COLO829 (cell line): ENCODE measurements around the gene DDIT3.

Source experiments
- DNase-seq: peaks from one replicate; pipeline ENCODE4 v3.0.0; 2012; ENCODE audit warnings: low spot score

The DDIT3 gene

GRCh38 chr12:57485695-57486094 is 34.6 kb downstream of the DDIT3 start:
- no peak for DNase-seq

DNA sequence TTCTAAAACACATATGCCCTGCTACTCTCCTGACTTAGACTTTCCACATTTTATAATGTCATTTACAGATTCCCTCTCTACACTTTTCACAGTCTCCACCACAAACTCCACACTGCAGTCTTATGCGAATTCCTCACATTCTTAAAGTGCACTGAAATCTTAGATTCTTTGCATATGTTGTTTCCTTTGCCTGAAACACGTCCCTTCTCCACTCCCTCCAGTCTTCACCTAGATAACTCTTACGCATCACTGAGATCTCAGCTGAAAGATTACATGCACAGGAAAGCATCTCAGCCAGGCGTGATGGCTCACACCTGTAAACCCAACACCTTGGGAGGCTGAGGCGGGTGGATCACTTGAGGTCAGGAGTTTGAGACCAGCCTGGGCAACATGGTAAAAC is 36.8 kb downstream of the DDIT3 start:
- no peak for DNase-seq

DNA sequence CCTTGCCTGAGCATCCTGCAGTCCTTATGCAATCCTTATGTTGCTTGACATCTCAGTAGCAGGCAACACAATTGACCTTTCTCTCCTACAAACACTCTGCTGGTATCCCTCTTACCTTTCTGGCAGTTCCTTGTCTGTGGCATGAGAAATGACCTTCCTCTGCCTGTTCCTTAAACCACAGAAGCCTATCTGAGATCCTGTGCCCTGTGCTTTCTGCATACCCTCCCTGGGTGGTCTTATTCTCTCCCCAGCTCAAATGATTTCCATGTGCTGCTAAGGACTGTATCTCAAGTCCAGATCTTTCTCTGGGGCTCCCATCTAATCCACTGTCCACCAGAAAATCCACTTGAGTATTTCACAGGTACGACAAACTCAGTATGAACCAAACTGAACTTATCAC is 38.6 kb downstream of the DDIT3 start:
- no peak for DNase-seq

- no peak for DNase-seq
Measured at GRCh38 chr12:57479376-57480115, 40.8 kb downstream of the DDIT3 start, which contains the start of gene ARHGAP9. Gene ARHGAP9 (minus strand): TSS chr12:57479866. CDS start chr12:57479406, 460 bp downstream.

DNA sequence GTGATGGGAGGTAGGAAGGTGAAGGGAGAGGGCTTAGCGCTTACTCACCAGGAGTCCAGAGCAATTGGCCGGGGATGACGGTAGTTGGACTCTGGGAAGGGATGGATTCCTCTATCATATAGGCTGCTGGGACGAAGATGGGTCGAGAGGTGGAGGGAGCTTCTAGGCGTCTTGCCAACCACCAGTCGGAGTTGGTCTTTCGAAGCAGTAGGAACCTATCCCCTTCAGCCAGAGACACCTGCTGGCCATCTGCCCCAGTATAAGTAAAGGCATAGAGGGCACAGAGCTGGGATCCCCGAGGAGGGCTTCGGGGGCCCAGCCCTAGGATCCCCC is 41.3 kb downstream of the DDIT3 start:
- no peak for DNase-seq

DNA sequence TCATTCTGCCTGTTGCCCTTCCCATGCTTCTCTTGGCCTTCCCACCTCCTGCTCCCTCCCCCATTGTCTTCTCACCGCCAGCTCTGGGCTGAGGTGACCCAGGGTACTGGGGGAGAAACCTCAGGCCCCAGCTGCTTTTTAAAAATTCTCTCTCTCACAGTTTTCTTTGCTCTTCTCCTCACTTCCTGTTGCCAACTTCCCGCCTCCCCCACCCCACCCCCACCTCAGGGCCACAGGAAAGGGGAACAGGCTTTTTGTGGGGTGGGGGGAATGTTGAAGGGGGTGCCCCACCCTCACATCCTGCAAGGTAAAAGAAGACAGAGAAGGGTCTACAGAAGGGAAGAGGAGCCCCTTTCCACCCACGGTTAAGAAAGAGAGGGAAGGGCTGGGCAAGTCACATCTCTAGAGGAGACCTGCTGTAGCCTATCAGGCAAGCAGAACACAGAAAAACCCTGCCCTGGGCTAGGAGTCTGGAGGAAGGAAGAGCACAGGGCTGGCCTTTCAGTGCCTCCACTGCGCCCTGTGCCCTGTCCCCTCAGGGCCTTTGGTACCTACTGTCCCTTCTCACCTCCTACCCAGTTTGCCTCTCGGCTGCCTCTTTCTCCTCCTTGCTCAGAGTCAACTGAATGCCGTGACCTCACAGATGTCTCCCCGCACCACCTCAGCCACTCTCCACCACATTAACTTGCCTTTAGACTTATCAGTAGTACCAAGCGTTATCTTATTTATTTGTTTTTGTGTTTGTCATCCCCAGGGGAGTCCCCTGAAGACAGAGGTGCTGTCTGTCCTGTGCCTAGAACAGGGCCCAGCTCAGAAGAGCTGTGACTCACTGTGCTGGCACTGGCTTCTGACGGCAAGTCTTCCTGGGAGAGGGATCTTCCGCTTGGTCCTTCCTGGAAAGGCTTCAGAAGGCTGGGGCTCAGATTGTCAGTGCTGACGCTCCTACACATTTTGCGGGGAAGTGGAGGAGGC is 42.3 kb downstream of the DDIT3 start:
- no peak for DNase-seq

DNA sequence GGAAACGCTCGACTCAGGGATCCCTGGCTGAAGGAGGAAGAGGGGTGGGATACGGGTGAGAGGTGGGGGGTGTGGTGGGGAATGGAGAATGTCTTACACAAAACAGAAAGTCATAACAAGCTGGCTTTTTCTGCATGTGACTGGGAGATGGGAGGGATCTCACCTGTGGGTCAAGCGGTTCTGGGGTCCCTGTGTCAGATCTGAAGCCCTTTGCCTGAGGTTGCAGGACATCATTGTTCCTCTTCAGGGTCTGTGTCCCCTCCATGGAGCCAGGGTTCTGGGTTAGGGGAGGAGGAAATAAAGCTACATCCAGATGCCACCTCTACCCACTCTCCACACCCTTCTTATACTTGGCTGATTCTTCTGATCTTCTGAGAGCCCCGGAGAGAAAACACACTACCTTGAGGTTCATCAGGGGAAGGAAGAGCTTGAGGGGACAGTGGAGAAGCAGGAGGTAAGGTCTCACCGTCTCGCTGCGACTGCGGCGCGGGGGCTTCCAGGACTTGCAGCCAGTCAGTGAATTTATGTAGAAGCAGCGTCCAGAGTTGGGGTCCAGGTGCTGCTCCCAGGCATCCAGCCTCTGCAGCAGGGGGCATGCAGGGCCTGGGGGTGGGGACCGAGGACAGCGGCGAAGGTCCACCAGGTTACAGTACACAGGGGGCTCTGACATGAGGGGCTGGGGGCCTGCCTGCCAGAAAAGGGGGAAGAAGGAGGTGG is 43.2 kb downstream of the DDIT3 start:
- DNase-seq: no peak

DNA sequence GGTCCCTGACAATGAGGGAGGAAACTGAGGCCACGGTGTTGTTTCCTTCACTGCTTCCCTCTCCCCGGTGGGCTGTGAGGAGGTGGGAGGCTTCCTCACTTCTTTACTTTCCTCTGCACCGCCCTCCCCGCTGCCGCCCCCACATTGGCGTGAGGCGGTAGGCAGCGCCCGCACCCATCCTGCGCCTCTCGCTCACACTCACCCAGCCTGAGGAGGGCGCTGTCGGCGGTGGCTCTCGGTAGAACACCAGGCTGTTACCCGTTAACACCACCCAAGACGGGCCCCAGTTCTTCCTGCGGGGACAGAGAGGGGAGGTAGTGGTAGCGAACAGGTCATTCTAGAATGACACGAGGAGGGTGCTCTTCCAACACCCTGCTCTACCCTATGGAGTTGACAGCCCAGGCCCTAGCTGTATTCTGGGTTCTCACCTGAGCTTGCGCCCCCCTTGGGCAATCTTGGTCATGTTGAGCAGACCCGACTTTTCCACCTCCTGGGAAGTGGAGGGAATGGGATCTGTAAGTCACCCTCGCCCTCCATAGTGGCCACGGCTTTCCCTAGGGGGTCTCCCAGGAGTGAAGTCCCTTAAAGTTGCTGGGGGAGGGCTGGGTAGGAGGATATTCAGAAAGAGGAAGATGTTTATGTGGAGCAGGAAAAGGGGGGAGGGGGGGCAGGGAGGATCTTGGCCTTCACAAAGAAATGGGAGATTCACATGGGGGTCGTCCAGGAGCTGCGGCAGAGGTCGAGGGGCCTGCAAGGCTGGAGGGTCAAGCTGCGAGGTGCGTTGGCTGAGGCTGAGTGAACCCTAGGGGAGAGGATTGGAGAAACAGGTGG is 43.9 kb downstream of the DDIT3 start:
- DNase-seq: no peak

DNA sequence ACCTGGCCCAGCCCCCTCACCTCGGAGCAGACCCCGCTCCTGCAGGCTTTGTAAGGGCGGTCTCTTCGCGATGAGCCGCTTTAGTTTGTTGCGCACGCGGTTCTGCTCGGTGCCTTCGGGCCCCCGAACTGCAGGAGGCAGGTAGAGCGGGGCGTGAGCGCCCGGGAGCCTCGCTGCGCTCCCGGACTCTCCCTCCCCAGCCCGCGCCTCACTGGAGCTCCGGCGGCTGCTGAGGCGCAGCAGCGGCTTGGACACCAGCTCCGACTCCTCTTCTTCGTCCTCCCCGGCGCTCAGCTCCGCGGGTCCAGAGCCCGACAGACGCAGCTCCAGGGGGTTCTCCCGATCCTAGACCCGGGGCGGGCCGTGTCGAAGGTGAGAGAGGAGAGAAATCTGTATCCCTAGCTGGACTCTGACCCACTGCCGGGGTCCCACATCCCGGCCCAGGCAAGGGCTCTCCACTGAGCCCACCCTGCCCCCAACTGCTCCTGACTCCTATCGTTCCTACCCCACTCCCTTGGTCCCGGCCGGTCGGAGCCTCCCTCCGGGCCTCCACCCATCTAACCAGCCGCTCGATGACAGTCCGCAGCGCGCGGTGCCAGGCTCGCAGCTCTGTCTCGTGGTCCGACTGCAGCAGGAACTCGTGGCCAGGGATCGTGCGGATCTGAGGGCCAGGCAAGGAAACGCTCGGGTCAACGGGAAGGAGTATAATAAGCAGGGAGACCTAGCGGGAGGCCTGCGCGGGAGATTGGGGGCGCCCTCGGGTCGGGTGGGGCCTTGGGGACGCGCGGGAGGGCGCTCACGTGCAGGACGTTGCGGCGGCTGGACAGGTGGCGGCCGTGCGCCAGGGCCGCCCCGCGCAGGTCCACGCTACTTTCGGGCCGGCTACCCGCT is 44.8 kb downstream of the DDIT3 start:
- no peak for DNase-seq

- no peak for DNase-seq
Measured at GRCh38 chr12:57474862-57475261, 45.5 kb downstream of the DDIT3 start.

GRCh38 chr12:57474430-57474829 is 45.9 kb downstream of the DDIT3 start:
- no peak for DNase-seq

DNA sequence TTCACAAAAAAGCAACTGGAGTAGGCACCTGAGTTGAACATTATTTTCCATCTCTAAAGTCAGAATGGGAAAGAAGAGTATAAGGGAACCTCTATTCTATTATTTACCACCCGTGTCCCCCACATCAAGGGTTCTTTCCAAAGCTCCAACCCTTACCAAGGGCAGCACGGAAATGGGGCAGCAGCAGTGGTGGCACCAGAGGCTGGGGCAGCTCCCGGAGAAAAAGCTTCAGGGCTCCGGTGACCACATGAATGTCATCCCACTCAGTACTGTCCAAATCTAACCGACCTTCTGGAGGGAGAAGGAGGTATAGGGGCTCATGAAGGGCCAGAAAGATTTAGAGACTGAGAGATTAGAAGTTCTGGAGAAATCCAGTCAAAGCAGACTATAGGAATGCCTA is 46.4 kb downstream of the DDIT3 start:
- DNase-seq: no peak

GRCh38 chr12:57473392-57473791 is 46.9 kb downstream of the DDIT3 start:
- no peak for DNase-seq

DNA sequence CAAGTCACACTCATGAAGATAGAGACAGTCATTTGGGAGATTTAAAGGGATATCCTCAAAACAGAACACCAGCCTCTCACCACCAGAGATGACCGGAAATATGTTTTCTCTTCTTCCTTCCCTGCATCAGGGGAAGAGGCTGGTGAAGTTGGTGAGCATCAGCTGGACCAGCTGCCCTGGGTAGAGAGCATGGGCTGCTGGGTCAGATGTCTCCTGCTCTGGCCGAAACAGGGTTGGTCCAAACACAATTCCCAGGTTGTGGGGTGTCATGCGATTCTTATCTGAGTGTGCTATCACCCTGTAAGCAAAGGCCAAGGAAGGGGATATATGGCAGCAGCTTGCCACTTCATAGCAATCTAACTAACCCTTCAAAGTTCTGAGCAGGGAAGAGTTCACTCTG is 47.9 kb downstream of the DDIT3 start:
- DNase-seq: no peak

DNA sequence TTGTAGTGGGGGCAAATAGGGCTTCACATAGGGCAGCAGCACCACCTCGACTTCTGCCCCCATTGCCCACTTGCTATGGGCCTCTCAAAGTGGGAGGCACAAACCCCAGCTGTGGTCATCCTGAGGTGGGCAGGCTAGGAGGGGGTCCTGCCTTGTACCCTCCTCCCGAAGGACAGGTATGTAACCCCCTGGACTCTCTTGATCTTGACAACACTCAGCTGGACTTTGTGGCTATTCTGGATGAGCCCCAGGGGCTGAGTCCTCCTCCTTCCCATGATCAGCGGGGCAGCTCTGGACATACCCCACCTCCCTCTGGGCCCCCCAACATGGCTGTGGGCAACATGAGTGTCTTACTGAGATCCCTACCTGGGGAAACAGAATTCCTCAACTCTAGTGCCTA is 48.7 kb downstream of the DDIT3 start:
- DNase-seq: no peak

DNA sequence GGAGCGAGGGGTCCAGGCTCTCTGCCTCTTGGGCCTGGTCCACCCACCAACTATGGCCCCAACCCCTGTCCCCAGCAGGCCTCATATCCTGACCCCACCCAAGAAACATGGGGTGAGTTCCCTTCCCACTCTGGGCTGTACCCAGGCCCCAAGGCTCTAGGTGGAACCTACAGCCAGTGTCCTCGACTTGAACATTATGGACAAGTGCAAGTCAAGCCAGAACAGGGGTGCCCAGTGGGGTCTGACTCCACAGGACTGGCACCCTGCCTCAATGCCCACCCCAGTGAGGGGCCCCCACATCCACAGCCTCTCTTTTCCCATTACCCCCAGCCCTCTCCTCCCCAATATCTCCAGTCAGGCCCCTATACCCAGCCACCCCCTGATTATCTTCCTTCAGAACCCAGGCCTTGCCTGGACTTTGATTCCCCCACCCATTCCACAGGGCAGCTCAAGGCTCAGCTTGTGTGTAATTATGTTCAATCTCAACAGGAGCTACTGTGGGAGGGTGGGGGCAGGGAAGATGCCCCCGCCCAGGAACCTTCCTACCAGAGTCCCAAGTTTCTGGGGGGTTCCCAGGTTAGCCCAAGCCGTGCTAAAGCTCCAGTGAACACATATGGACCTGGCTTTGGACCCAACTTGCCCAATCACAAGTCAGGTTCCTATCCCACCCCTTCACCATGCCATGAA is 49.2 kb downstream of the DDIT3 start:
- no peak for DNase-seq

- no peak for DNase-seq
Measured at GRCh38 chr12:57470286-57470969, 49.9 kb downstream of the DDIT3 start.

DNA sequence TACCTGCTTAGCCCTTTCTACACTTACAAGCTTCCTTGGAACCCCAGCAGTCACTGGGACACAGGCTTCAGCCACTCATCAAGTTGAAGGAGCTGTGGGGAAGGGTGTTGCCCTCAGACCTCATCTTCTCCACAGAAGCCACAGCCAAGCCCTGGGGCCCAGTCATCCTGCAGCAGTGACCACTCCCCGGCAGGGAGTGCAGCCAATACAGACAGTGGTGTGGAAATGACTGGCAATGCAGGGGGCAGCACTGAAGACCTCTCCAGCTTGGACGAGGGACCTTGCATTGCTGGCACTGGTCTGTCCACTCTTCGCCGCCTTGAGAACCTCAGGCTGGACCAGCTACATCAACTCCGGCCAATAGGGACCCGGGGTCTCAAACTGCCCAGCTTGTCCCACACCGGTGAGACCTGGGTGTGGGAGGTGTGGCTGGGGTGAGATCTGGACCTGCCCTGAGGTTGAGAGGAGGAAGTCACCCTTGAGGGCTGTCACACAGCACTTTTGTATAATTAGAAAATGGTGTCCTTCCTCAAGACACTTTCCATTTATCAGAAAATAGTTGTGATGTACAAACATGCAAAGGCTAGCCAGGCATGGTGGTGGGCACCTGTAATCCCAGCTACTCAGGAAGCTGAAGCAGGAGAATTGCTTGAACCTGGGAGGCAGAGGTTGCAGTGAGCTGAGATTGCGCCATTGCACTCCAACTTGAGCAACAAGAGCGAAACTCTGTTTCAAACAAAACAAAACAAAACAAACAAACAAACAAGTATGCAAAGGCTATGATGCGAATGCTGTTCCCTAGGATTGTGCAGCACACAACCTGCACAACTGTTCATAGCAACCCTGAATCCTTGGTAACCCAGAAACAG is 50.8 kb downstream of the DDIT3 start:
- DNase-seq: no peak

DNA sequence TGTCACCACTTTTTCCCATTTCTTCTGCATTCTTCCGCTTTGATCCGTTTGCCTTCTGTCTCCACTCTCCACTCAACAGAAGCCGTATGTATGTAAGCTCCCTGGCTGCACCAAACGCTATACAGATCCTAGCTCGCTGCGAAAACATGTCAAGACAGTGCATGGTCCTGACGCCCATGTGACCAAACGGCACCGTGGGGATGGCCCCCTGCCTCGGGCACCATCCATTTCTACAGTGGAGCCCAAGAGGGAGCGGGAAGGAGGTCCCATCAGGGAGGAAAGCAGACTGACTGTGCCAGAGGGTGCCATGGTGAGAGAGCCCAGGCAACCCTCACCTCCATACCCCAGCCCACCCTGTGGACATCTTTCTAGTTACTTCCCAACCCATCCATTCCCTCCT is 52.4 kb downstream of the DDIT3 start:
- no peak for DNase-seq
